GM10847 (cell line): Measurements from ENCODE around the gene KRAS.

Experiments
- POLR2A ChIP-seq: IDR thresholded peaks from 2 replicates; pipeline ENCODE4 v1.6.1; 2011; ENCODE audit not compliant: insufficient read length; ENCODE audit errors: extremely low read depth

KRAS gene

DNA sequence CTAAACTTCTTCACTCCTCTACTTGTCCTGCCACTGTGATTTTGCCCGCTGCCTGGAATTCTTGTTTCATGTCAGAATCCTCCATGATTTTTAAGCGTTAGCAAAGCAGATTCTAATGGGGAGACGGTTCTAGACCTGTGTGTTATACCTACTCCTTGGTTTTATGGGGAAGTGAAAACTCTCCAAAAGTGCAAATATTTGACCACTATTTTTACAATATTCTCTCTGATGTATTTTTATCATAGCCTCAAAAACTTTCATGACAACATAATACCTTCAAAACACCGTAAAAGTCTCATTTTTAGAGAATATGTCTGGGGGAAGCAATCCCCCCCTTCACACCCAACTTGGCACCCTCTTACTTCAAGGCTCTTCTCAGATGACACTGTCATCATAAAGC lies 12.9 kb upstream of the KRAS start:
- no peak for TF ChIP-seq POLR2A

DNA sequence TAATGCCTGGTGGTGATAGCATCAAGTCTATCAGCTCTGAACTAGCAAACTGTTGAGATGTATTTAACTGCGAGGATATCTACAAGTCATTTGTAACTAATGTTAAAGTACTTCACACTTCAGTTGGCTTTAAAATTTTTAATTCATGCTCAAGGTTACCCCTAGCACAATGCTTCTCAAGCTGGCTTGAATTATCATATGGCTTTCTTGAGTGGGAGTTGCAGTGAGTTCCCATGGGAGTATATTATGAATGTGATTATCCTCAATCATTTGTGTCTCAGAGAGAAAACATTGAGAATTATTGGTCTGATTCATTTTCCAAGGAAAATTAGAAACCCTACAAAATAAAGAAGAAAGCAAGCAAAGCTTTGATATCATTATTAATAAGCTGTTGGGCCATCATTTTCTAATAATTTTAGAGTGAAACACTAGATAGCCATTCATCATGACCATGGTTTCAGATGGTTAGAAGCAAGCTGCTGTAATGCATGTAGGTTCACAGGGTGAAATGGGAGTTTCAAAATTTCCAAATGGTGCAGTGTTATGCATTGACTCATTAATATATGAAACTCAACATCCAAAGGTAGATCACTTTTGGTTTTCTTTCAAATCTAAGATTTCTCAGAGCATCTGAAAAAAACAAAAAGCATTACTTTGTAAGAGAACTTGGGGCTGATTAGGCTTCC lies 11.8 kb upstream of the KRAS start:
- no peak for TF ChIP-seq POLR2A

GRCh38 chr12:25257590-25258324 lies 7.0 kb upstream of the KRAS start:
- no peak for TF ChIP-seq POLR2A

GRCh38 chr12:25256826-25257225 lies 6.1 kb upstream of the KRAS start:
- no peak for TF ChIP-seq POLR2A

DNA sequence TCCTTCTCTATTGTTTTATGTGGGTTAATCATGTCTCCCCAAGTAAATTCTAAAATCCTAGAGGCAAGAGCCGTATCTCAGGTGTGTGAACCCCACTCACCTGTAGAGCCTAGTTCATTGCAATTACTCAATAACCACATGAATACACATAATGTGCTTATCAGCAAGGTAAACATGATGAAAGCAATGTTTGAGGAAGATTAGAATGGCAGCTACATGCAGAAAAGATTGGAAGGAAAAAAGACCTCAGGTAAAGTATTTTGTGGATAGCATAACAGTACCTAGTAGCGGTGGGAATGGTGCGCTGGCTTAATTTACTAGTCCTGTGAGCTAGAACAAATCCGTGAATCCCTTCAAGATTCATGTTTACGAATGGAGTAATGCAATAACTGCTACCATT lies 5.3 kb upstream of the KRAS start:
- TF ChIP-seq POLR2A = no peak

- no peak for TF ChIP-seq POLR2A
Measured at GRCh38 chr12:25254271-25254880, 3.6 kb upstream of the KRAS start.

GRCh38 chr12:25253371-25254068 lies 2.8 kb upstream of the KRAS start:
- TF ChIP-seq POLR2A = no peak

DNA sequence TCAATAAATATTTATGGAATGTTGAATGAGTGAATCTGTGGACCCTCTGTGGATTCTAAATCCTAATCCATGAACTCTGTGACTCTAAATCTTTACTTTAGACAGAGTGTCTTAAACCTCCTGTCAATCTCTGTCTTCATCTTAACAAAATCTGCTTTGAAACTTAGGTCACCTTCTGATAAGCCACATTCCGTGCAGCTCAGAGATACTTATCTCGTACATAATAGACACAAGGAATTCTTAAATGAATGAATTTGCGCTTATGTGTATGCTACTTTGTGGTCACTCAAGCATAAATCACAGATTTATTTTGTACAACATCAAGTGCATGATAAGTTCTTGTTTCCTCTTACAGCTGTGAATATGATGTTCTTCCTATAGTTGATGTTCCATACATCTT lies 2.2 kb upstream of the KRAS start:
- no peak for TF ChIP-seq POLR2A

DNA sequence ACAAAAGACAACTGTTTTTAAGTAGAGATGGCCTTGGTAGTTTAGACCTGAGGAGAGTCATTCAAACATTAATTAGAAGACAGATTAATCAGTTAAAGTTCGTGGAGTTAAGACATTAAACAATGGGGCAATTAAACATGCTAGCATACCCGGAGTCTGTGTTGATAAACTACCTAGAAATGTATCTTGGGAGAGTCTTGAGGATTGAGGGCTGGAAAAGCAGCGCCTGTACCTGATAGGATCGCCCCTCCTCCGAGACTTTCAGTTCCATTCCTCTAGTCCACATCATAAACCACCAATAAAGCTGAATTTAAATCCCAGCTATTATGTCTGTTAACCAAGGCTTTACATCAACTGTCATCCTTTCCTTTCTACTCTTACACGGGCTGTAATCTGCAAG lies 1.0 kb upstream of the KRAS start:
- no peak for TF ChIP-seq POLR2A

DNA sequence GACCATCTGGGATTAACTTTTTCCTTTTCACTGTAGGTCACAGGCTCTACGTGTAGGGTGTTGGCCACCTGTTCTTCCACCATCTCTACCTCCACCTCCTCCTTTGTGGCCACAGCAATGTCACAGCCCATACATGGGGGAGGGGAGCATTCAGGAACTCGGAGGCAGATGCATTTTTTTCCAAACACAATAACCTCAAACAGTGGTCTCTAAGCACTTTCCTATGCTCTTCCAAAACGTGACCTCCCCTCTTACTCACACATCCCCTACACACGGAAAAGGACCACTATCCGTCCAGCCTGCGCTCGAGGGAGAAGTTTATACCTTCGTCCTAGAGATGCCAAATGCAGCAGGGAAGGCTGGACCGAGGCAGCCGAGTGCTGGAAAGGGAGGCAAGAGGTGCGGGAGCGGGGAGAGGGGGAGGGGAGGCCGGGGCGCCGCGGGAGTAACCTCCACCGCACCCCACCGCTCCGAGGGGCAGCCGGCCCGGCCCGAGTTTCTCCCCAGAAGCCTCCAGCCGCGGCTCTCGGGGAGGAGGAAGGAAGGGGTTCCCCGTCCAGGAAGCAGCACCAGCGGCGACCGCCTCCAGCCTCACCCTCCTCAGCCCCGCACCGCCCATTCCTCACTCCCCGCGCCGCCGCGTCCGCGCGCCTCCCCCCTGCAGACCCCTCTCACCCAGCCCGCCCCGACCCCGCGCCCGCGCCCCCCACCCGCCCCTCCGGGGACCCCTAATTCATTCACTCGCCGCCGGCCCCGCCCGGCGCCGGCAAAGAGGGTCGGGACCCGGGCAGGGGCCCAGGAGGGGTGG lies 594 bp downstream of the KRAS start:
- no peak for TF ChIP-seq POLR2A

DNA sequence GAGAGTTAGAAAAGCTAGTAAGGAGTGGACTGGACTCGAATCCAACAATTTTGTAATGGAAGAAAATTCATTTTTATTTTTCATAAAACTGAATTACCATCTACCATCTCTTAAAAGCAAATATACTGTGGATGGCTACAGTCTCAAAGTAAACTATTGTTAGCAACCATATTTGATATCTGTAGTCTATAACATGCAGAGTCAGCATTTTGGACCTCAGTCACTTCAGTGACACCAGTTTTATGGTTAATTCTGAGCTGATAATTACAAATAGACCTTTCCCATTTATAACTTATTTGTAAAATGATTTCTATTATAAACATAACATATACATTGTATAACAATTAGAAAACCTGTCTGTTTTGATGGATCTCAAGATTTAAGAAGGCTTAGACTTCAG lies 2.0 kb downstream of the KRAS start:
- no peak for TF ChIP-seq POLR2A

DNA sequence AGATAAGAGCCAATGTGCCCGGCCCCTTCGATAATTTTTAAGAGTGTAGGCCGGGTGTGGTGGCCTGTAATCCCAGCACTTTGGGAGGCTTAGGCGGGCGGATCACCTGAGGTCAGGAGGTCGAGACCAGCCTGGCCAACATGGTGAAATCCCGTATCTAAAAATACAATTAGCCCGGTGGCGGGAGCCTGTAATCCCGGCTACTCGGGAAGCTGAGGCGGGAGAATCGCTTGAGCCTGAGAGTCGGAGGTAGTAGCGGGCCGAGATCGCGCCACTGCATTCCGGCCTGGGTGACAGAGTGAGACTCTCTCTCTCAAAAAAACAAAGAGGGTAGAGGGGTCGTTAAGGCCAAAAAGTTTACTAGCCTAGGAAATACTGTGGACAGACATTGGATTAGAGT lies 2.6 kb downstream of the KRAS start:
- TF ChIP-seq POLR2A = no peak

GRCh38 chr12:25245491-25245890 lies 5.2 kb downstream of the KRAS start:
- no peak for TF ChIP-seq POLR2A

DNA sequence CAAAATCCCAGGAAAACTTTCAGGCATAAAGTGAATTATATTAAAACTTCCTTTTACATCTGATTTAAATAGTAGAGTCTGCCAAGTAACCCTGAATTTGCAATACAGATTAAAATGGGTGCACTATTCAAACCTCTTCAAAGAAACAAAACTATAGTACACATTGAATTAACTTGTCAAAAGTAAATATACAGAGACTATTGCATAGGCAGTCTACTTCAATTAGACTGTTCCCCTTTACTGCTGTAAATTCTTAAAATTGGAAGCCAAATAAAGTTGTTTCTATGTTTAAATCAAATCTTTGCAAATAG lies 7.1 kb downstream of the KRAS start:
- TF ChIP-seq POLR2A = no peak

DNA sequence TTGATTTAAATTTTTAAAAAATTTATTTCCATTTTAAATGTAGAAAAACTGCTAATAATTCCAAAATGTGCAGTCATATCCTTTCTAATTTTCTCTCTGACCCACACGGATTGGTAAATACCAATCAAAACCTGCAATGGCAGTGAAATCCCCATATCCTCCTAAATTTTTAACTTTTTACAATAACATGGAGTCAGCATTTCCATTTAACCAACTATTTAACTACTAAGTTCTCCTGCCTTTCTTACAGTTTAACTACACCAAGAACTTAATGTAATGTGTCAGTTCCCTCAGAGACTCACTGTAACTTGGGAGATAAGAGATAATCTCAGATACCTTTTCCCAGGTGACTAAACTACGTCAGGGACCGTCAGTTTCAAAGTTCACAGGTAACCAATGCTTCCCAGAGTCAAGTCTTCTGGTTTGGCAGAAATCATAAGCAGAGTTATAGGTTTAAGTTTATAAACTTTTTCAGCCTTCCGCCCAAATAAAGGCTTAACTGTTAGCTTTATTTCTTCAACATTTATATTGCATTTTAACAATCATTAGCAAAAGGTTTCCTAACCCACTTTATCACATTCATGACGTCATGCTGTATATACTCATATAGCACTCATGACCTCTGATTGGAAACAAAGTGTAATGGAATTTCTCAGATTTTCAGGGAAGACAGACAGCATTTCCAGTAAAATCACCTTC lies 7.6 kb downstream of the KRAS start:
- TF ChIP-seq POLR2A = no peak
